Measurements from ENCODE around the gene LRRC4C.
"Not testable (repeated sequence)": the region's sequence is repeated elsewhere in the genome, so short reads cannot be mapped to it uniquely, and the experiment has no call there.

The LRRC4C gene

DNA sequence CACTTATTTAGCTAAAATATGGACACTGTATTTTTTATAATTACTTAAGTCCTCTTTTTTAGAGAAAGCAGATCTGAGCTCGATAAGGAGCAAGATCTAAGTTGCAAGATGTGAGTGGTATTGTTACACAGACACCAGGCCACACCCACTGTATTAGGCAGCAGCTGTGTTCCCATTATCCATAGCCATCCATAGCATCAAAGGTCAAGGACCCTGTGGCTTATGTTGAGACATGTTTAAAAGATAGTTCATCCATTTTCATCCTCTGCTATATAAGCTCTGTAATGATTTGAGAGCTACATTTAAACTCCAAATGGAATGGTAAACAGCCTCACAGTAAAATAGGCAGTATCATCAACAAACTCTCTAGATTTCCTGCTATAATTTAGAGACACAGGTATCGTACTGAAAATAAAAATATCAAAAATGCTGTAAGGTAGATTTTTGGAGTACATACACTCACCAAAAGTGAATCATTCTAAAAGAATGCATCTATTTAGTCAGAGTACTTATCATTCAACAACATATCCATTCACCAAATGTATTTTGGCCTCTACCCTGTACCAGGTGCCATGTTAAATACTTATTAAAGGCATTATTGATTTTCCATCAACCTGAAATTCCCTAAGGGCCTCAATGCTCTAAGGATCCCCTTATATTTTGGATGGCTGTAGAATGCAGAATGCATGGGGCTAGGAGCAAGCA lies 574.0 kb downstream of the LRRC4C start:
- POLR2A ChIA-PET (ENCODE audit: low non-redundant PET) = interaction anchor here (0.6 kb wide), 1 partner anchor 8 kb away, joined by 3 read pairs; no protein-coding TSS in a partner anchor

DNA sequence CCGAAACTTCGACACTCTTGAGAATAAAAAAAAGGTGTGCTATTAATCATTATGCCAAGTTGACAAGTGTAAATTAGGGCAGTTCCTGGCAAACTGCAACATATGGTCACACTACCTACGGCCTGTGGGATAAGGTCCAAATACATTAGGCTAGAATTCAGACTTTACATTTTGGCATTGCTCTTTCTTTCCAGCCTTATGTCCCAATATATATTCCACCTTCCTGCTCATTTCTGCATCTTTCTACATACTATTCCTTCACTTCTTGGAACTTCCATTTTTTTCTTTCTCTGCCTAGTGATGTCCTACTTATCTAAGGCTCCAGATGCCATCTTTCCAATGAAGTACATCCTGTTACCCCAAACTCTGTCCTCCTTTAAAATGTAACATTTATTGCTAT lies 577.2 kb downstream of the LRRC4C start:
- DNase-seq (ENCODE audit: low spot score) = no peak
- CTCF ChIA-PET = no interaction called here

More for the DNA sequence above, 574.0 kb downstream of the LRRC4C start:
- TF ChIP-seq, protein P1, sequence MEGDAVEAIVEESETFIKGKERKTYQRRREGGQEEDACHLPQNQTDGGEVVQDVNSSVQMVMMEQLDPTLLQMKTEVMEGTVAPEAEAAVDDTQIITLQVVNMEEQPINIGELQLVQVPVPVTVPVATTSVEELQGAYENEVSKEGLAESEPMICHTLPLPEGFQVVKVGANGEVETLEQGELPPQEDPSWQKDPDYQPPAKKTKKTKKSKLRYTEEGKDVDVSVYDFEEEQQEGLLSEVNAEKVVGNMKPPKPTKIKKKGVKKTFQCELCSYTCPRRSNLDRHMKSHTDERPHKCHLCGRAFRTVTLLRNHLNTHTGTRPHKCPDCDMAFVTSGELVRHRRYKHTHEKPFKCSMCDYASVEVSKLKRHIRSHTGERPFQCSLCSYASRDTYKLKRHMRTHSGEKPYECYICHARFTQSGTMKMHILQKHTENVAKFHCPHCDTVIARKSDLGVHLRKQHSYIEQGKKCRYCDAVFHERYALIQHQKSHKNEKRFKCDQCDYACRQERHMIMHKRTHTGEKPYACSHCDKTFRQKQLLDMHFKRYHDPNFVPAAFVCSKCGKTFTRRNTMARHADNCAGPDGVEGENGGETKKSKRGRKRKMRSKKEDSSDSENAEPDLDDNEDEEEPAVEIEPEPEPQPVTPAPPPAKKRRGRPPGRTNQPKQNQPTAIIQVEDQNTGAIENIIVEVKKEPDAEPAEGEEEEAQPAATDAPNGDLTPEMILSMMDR (conservative IDR thresholded peaks at IDR 0.05; ENCODE audit: low read depth) = no peak
- DNase-seq (ENCODE audit: low spot score) = no peak
- no peak overlapping the region for H3K27ac ChIP-seq
- CTCF ChIA-PET = interaction anchor here (0.7 kb wide), 1 partner anchor 288 kb away, joined by 3 read pairs; no protein-coding TSS in a partner anchor

DNA sequence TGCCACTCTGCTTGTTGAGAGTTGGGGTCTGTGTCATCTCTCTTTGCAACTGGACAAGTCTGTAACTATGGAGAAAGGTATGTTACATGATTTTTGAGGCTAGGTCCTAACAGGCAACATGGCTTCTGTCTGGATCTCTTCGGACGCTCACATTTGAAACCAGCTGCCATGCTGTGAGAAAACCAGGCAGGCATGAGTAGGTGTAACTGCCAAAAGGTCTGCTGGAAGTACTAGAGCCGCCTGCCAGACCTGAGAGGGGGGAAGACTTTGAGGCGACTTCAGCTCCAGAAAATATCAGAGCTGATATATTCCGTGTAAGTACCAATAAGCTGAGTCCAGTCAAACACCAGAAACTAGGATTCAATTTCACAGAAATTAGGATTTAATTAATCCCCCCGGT lies 579.5 kb downstream of the LRRC4C start:
- ChIA-PET POLR2A (ENCODE audit: low non-redundant PET) (no interaction called here), CTCF (no interaction called here)
- no peak for DNase-seq (ENCODE audit: low spot score)
- H3K27ac ChIP-seq = no peak overlapping the region
- TF ChIP-seq, protein P1 (conservative IDR thresholded peaks at IDR 0.05; ENCODE audit: low read depth) = no peak

More for the DNA sequence above, 577.2 kb downstream of the LRRC4C start:
- no peak overlapping the region for H3K27ac ChIP-seq
- POLR2A ChIA-PET (ENCODE audit: low non-redundant PET) = no interaction called here
- TF ChIP-seq, protein P1 (conservative IDR thresholded peaks at IDR 0.05; ENCODE audit: low read depth) = no peak

DNA sequence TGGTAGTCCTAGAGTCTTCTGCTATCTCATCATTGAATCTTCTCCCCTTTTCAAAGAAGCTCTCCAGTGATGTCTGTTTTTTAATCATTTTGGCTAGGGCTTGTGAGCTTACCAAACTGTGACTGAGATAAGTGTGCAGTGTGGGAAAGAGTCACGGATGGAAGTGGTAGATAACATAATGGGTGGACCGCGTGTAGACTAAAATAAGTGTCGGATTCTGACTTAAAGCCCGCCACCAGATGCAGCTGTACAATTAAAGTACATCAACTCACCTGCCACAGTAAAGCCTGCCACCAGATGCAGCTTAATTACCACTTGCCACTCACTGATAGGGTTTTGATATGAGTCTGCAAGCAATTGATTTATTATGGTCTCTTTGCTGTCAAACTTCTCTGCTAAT lies 581.5 kb downstream of the LRRC4C start:
- no peak for DNase-seq (ENCODE audit: low spot score)
- TF ChIP-seq, protein P1 (conservative IDR thresholded peaks at IDR 0.05; ENCODE audit: low read depth) = no peak
- CTCF ChIA-PET = no interaction called here
- POLR2A ChIA-PET (ENCODE audit: low non-redundant PET) = no interaction called here
- H3K27ac ChIP-seq = no peak overlapping the region

DNA sequence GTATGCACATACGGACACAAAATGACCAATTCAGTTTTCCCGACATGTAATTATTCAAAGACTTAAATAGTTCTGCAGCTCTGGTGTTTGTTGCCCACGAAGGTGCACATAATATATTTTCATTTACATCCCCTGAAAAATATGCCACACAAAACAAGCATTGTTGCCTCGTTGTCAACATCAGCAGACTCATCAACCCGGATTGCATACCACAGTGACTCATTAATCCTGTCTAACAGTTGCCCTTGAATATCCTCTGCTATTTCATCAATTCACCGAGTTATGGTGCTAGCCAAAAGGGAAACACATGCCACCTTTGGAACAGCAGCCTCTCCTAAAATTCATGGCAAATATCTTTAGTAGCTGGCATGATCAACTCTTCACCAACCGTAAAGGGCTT lies 582.2 kb downstream of the LRRC4C start:
- no peak overlapping the region for H3K27ac ChIP-seq
- POLR2A ChIA-PET (ENCODE audit: low non-redundant PET) = interaction anchor here (0.6 kb wide), 1 partner anchor 8 kb away, joined by 3 read pairs; no protein-coding TSS in a partner anchor
- TF ChIP-seq, protein P1 (conservative IDR thresholded peaks at IDR 0.05; ENCODE audit: low read depth) = no peak
- CTCF ChIA-PET = no interaction called here
- DNase-seq (ENCODE audit: low spot score) = peak; percentile 45

DNA sequence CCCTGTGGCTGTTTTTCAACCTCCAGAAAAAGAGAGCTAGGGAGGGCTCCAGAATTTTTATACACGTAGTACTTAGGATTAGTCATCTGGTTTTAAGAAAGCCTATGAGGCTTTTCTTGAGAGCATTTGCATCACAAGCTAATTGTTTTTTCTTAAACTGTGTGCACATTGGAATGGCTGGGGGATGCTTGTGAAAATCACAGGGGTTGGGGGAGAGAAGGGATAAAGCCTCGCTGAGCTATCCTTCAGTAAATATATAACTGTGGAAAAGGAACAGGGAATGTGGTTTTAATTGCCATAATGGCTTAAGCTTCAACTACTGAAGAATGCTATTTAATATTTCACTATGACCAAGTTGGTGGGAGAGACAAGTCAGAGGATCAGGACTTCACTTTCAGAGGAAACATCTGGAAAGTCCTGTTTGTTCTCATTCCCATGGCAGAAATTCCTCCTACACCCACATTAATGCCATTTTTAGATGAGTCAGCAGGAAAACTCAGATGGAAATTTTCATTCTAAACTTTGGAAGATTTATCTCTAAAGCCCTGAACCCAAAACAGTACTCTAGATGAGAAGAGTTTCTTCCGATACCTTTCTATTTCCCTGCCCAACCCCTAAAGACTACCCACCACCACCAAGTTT lies 591.3 kb downstream of the LRRC4C start:
- no peak for DNase-seq (ENCODE audit: low spot score)
- TF ChIP-seq, protein P1 (conservative IDR thresholded peaks at IDR 0.05; ENCODE audit: low read depth) = no peak
- H3K27ac ChIP-seq = no peak overlapping the region
- POLR2A ChIA-PET (ENCODE audit: low non-redundant PET) = no interaction called here
- CTCF ChIA-PET = no interaction called here

DNA sequence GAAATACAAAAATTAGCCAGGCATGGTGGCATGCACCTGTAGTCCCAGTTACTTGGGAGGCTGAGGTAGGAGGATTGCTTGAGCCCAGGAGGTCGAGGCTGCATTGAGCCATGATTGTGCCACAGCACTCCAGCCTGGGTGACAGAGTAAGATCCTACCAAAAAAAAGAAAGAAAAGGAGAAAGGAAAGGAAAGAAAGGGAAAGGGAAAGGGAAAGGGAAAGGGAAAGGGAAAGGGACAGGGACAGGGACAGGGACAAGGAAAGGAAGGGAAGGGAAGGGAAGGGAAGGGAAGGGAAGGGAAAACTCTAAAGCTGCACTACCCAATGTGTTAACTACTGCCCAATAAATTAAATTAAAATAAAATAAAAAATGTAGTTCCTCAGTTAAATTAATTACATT lies 601.7 kb downstream of the LRRC4C start:
- DNase-seq (ENCODE audit: low spot score); CTCF ChIA-PET; H3K27ac ChIP-seq; POLR2A ChIA-PET (ENCODE audit: low non-redundant PET): not testable (repeated sequence)
